NB4 (cell line): Measurements from ENCODE around the gene ATXN1L.

Experiments
- CTCF ChIP-seq: IDR thresholded peaks from one replicate; pipeline ENCODE4 v1.5.1; 2012; ENCODE audit warnings: low read depth, low read length
- MAX ChIP-seq: IDR thresholded peaks from 2 replicates; pipeline ENCODE4 v1.6.1; 2011; ENCODE audit warnings: low read depth, low read length
- MYC ChIP-seq: IDR thresholded peaks from 2 replicates; pipeline ENCODE4 v1.6.1; 2011; ENCODE audit warnings: low read depth, low read length
- POLR2A ChIP-seq: IDR thresholded peaks from 2 replicates; pipeline ENCODE4 v1.6.1; 2011; ENCODE audit warnings: mild to moderate bottlenecking; ENCODE audit not compliant: insufficient read length; ENCODE audit errors: extremely low read depth

GRCh38 chr16:71893888-71894228 is 48.1 kb downstream of the ATXN1L start:
- TF ChIP-seq CTCF (no peak), MAX (no peak), POLR2A (no peak), MYC (no peak)
